ENCODE data around the gene FBXL13. TPM values are rescaled to one million over a fixed set of nuclear protein-coding genes. Genes with fewer than 3 reads are reported as not detected.

FBXL13 gene
- total and polyA plus RNA-seq, 7 experiments from 2014 or later: 0.44 to 1.9 (median 1.1) TPM; not detected in 1

DNA sequence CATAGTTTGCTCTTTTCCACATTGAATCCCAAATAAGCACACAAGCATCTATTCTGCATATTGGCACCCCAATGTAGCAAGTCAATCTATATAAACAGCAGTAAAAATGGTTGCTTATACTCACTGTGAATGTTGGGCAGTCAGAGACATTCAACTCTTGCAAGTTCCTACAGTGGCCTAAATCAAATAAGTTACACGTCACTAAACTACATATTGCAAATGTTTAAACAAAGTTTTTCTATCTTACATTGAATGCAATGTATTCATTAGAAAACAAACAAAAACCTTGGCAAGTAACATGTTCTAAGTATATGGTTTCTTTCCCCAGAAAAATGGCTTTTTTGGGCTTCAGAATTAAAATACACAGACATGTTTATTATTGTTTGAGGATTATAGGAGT, 142.8 kb downstream of the FBXL13 start:
- no peak overlapping the region for H3K27ac ChIP-seq (ENCODE audit: low read depth, low read length)
- H3K27me3 ChIP-seq (ENCODE audit: control insufficient read depth in 2 of 2, insufficient read depth in 2 of 2, low read length in 2 of 2): no peaks in the 10 kb centered on the region
- Mint-ChIP-seq H3K27me3 (peaks cover 0 to 4% (median 0%) of the 10 kb centered on the region in 5 donors), H3K9me3 (no peaks in the 10 kb centered on the region), H3K4me3 (no peak overlapping the region), H3K27ac (no peak overlapping the region), H3K36me3 (no peaks in the 10 kb centered on the region), H3K4me1 (peaks cover 0 to 2% (median 0%) of the 10 kb centered on the region in 7 donors)
- H3K9me3 ChIP-seq (ENCODE audit: control insufficient read depth in 2 of 3, low read length in 3 of 3): no peaks in the 10 kb centered on the region
- no peaks in the 10 kb centered on the region for H3K36me3 ChIP-seq (ENCODE audit: control insufficient read depth in 2 of 3, insufficient read depth in 3 of 3, low read length in 3 of 3)
- ChIA-PET POLR2A (no interaction called here), CTCF (no interaction called here)
- no peak for DNase-seq
- H3K4me1 ChIP-seq (ENCODE audit: control insufficient read depth in 2 of 2, insufficient read depth in 2 of 2, low read length in 2 of 2): no peaks in the 10 kb centered on the region
- intact Hi-C loops (cut with micrococcal nuclease): no loop called here
- no peak for ATAC-seq
- H3K4me3 ChIP-seq (ENCODE audit: low read length): no peak overlapping the region

DNA sequence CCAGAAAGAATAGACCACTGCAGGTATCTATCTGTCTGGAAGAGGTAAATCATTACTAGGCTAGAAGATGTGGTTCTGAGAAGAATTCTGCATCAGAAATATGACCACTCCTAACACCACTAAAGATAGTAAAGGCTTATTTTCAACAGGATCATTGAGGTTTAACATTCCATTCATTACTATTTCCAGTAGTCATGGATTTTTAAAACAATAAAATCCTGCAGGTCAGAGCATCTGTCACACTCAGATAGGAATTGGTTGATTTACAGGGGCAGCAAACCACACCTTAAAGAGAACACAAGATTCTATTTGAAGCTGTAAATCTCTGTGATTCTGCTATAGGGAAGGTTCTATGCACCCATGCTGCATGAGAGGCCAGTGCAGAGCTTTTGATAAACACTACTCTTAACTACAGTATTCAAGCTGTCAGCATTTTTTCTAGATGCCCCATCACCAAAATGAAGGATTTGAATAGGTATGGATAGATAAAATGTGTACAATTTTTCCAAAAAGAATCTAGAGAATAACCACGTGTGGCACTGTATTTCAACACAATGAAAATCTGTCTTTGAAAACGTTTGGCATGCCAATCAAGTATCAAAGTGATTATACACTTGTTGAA, 147.2 kb downstream of the FBXL13 start:
- H3K9me3 ChIP-seq (ENCODE audit: control insufficient read depth in 2 of 3, low read length in 3 of 3): no peaks in the 10 kb centered on the region
- no peaks in the 10 kb centered on the region for H3K27me3 ChIP-seq (ENCODE audit: control insufficient read depth in 2 of 2, insufficient read depth in 2 of 2, low read length in 2 of 2)
- no peaks in the 10 kb centered on the region for H3K9me3 Mint-ChIP-seq
- H3K27ac ChIP-seq (ENCODE audit: low read depth, low read length): no peak overlapping the region
- intact Hi-C loops (cut with micrococcal nuclease): no loop called here
- H3K36me3 Mint-ChIP-seq: no peaks in the 10 kb centered on the region
- H3K27me3 Mint-ChIP-seq: peaks cover 0 to 4% (median 0%) of the 10 kb centered on the region in 5 donors
- POLR2A ChIA-PET: interaction anchor here (0.5 kb wide), 1 partner anchor 135 kb away, joined by 5 read pairs; no protein-coding TSS in a partner anchor
- ATAC-seq: no peak
- H3K27ac Mint-ChIP-seq: no peak overlapping the region
- no peak overlapping the region for H3K4me3 Mint-ChIP-seq
- H3K4me1 Mint-ChIP-seq: no peaks in the 10 kb centered on the region
- H3K36me3 ChIP-seq (ENCODE audit: control insufficient read depth in 2 of 3, insufficient read depth in 3 of 3, low read length in 3 of 3): no peaks in the 10 kb centered on the region
- H3K4me1 ChIP-seq (ENCODE audit: control insufficient read depth in 2 of 2, insufficient read depth in 2 of 2, low read length in 2 of 2): no peaks in the 10 kb centered on the region
- CTCF ChIA-PET: no interaction called here
- no peak overlapping the region for H3K4me3 ChIP-seq (ENCODE audit: low read length)
- DNase-seq: no peak

DNA sequence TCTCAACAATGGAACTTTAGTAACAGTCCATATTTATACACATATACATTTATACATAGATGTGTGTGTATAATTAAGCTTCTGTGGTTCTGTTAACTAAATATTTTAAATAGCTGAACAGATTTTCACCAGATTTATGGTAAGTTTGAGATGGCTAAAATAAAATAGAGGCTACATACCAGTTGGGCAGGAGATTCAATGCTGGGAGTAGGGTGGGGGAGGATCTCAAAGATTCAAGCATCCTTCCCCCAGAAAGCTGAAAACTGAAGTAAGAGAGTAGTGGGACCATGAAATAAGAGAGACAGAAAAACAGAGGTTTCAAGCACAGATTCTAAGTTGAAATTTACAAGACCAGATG, 147.8 kb downstream of the FBXL13 start:
- no peak overlapping the region for H3K27ac ChIP-seq (ENCODE audit: low read depth, low read length)
- Mint-ChIP-seq H3K4me3 (no peak overlapping the region), H3K27ac (no peak overlapping the region), H3K4me1 (no peaks in the 10 kb centered on the region), H3K36me3 (no peaks in the 10 kb centered on the region), H3K27me3 (peaks cover 0 to 4% (median 0%) of the 10 kb centered on the region in 5 donors), H3K9me3 (no peaks in the 10 kb centered on the region)
- H3K36me3 ChIP-seq (ENCODE audit: control insufficient read depth in 2 of 3, insufficient read depth in 3 of 3, low read length in 3 of 3): no peaks in the 10 kb centered on the region
- no peak overlapping the region for H3K4me3 ChIP-seq (ENCODE audit: low read length)
- H3K9me3 ChIP-seq (ENCODE audit: control insufficient read depth in 2 of 3, low read length in 3 of 3): no peaks in the 10 kb centered on the region
- POLR2A ChIA-PET: no interaction called here
- CTCF ChIA-PET: no interaction called here
- ATAC-seq (no peak), DNase-seq (no peak)
- no peaks in the 10 kb centered on the region for H3K4me1 ChIP-seq (ENCODE audit: control insufficient read depth in 2 of 2, insufficient read depth in 2 of 2, low read length in 2 of 2)
- intact Hi-C loops (cut with micrococcal nuclease): no loop called here
- H3K27me3 ChIP-seq (ENCODE audit: control insufficient read depth in 2 of 2, insufficient read depth in 2 of 2, low read length in 2 of 2): no peaks in the 10 kb centered on the region

- Mint-ChIP-seq H3K9me3 (no peaks in the 10 kb centered on the region), H3K4me1 (no peaks in the 10 kb centered on the region), H3K27me3 (peaks cover 0 to 4% (median 0%) of the 10 kb centered on the region in 5 donors), H3K36me3 (no peaks in the 10 kb centered on the region), H3K4me3 (no peak overlapping the region), H3K27ac (no peak overlapping the region)
- H3K4me1 ChIP-seq (ENCODE audit: control insufficient read depth in 2 of 2, insufficient read depth in 2 of 2, low read length in 2 of 2): no peaks in the 10 kb centered on the region
- intact Hi-C loops (cut with micrococcal nuclease): no loop called here
- ATAC-seq: no peak
- no peak for DNase-seq
- no peak overlapping the region for H3K27ac ChIP-seq (ENCODE audit: low read depth, low read length)
- H3K36me3 ChIP-seq (ENCODE audit: control insufficient read depth in 2 of 3, insufficient read depth in 3 of 3, low read length in 3 of 3): no peaks in the 10 kb centered on the region
- CTCF ChIA-PET: no interaction called here
- H3K27me3 ChIP-seq (ENCODE audit: control insufficient read depth in 2 of 2, insufficient read depth in 2 of 2, low read length in 2 of 2): no peaks in the 10 kb centered on the region
- no peaks in the 10 kb centered on the region for H3K9me3 ChIP-seq (ENCODE audit: control insufficient read depth in 2 of 3, low read length in 3 of 3)
- H3K4me3 ChIP-seq (ENCODE audit: low read length): no peak overlapping the region
- POLR2A ChIA-PET: no interaction called here
These were observed 148.4 kb downstream of the FBXL13 start for GRCh38 chr7:102925976-102926782.

GRCh38 chr7:102918845-102919244, 155.8 kb downstream of the FBXL13 start:
- Histone ChIP-seq H3K9me3 (ENCODE audit: control insufficient read depth in 2 of 3, low read length in 3 of 3) (no peaks in the 10 kb centered on the region), H3K4me3 (ENCODE audit: low read length) (no peak overlapping the region), H3K4me1 (ENCODE audit: control insufficient read depth in 2 of 2, insufficient read depth in 2 of 2, low read length in 2 of 2) (no peaks in the 10 kb centered on the region), H3K36me3 (ENCODE audit: control insufficient read depth in 2 of 3, insufficient read depth in 3 of 3, low read length in 3 of 3) (no peaks in the 10 kb centered on the region), H3K27ac (ENCODE audit: low read depth, low read length) (no peak overlapping the region), H3K27me3 (ENCODE audit: control insufficient read depth in 2 of 2, insufficient read depth in 2 of 2, low read length in 2 of 2) (no peaks in the 10 kb centered on the region)
- intact Hi-C loops (cut with micrococcal nuclease): no loop called here
- CTCF ChIA-PET: no interaction called here
- H3K27me3 Mint-ChIP-seq: no peaks in the 10 kb centered on the region
- H3K36me3 Mint-ChIP-seq: peaks cover 0 to 3% (median 0%) of the 10 kb centered on the region in 5 donors
- no peak overlapping the region for H3K4me3 Mint-ChIP-seq
- H3K9me3 Mint-ChIP-seq: no peaks in the 10 kb centered on the region
- no peaks in the 10 kb centered on the region for H3K4me1 Mint-ChIP-seq
- ATAC-seq (no peak), DNase-seq (no peak)
- POLR2A ChIA-PET: no interaction called here
- no peak overlapping the region for H3K27ac Mint-ChIP-seq

- H3K9me3 ChIP-seq (ENCODE audit: control insufficient read depth in 2 of 3, low read length in 3 of 3): no peaks in the 10 kb centered on the region
- H3K4me1 ChIP-seq (ENCODE audit: control insufficient read depth in 2 of 2, insufficient read depth in 2 of 2, low read length in 2 of 2): no peaks in the 10 kb centered on the region
- DNase-seq (no peak), ATAC-seq (no peak)
- Mint-ChIP-seq H3K36me3 (peaks cover 0 to 3% (median 0%) of the 10 kb centered on the region in 5 donors), H3K4me3 (no peak overlapping the region), H3K9me3 (no peaks in the 10 kb centered on the region), H3K4me1 (peaks cover 0 to 4% (median 0%) of the 10 kb centered on the region in 7 donors), H3K27ac (no peak overlapping the region), H3K27me3 (no peaks in the 10 kb centered on the region)
- no peak overlapping the region for H3K27ac ChIP-seq (ENCODE audit: low read depth, low read length)
- no peaks in the 10 kb centered on the region for H3K36me3 ChIP-seq (ENCODE audit: control insufficient read depth in 2 of 3, insufficient read depth in 3 of 3, low read length in 3 of 3)
- CTCF ChIA-PET: no interaction called here
- intact Hi-C loops (cut with micrococcal nuclease): no loop called here
- POLR2A ChIA-PET: no interaction called here
- no peak overlapping the region for H3K4me3 ChIP-seq (ENCODE audit: low read length)
- no peaks in the 10 kb centered on the region for H3K27me3 ChIP-seq (ENCODE audit: control insufficient read depth in 2 of 2, insufficient read depth in 2 of 2, low read length in 2 of 2)
These were observed 156.9 kb downstream of the FBXL13 start for GRCh38 chr7:102917436-102918353.
